Natural killer cell treated with Interleukin-12 subunit alpha and Interleukin-12 subunit beta and Interleukin-15 and Interleukin-18, amount 100 ng/mL, for 72 hours (primary cell): ENCODE results near the gene PPFIA4. TPM values are rescaled to one million over a fixed set of nuclear protein-coding genes. Genes with fewer than 3 reads are reported as not detected.

Experiments
- ATAC-seq, 2 donors: fragments of 150-1000 bp; cut with Tn5 transposase in 1 of 2; sonication (Bioruptor Pico), chemical (Tn5 transposase) in 1 of 2; 2 replicates each; pipeline ENCODE4 v1.10.0; 2021
- DNase-seq: peaks from one replicate; pipeline ENCODE4 v3.0.0; 2022; ENCODE audit warnings: low spot score
- H3K27ac Mint-ChIP-seq, 2 donors: 1 replicate in 1 of 2; 2 replicates in 1 of 2; pipeline ENCODE4 v1.8.0; 2022; ENCODE audit warnings: mixed read lengths in 2 of 2, mild to moderate bottlenecking in 1 of 2, moderate library complexity in 1 of 2
- H3K27me3 Mint-ChIP-seq, 2 donors: 1 replicate in 1 of 2; 2 replicates in 1 of 2; pipeline ENCODE4 v1.8.0; 2022; ENCODE audit warnings: mixed read lengths in 2 of 2
- H3K36me3 Mint-ChIP-seq: one replicate; pipeline ENCODE4 v1.8.0; 2022; ENCODE audit warnings: mixed read lengths
- H3K4me1 Mint-ChIP-seq, 2 donors: 1 replicate in 1 of 2; 2 replicates in 1 of 2; pipeline ENCODE4 v1.8.0; 2022; ENCODE audit warnings: low read depth in 2 of 2, mixed read lengths in 2 of 2, mild to moderate bottlenecking in 1 of 2
- H3K4me3 Mint-ChIP-seq: one replicate; pipeline ENCODE4 v1.8.0; 2022; ENCODE audit warnings: mixed read lengths
- H3K9me3 Mint-ChIP-seq: 2 replicates; pipeline ENCODE4 v1.8.0; 2022; ENCODE audit warnings: mixed read lengths
- total RNA-seq, 2 donors: library from RNA; stranded (reverse); gene quantifications; one replicate each; pipeline ENCODE4 v1.2.3, GENCODE V29; 2022

PPFIA4 gene
- total RNA-seq, 2 donors from 2014 or later = 19.6 to 44.7 TPM

GRCh38 chr1:203039609-203040512, 13.6 kb downstream of the PPFIA4 start:
- ATAC-seq = peak in 1 of 2 donors; percentile 3
- Mint-ChIP-seq H3K27me3 (peaks cover 14 to 17% of the 10 kb centered on the region in 2 donors), H3K27ac (no peak overlapping the region), H3K9me3 (no peaks in the 10 kb centered on the region), H3K36me3 (no peaks in the 10 kb centered on the region), H3K4me1 (peaks cover 0 to 8% of the 10 kb centered on the region in 2 donors), H3K4me3 (no peak overlapping the region)
- DNase-seq = peak; percentile 45

DNA sequence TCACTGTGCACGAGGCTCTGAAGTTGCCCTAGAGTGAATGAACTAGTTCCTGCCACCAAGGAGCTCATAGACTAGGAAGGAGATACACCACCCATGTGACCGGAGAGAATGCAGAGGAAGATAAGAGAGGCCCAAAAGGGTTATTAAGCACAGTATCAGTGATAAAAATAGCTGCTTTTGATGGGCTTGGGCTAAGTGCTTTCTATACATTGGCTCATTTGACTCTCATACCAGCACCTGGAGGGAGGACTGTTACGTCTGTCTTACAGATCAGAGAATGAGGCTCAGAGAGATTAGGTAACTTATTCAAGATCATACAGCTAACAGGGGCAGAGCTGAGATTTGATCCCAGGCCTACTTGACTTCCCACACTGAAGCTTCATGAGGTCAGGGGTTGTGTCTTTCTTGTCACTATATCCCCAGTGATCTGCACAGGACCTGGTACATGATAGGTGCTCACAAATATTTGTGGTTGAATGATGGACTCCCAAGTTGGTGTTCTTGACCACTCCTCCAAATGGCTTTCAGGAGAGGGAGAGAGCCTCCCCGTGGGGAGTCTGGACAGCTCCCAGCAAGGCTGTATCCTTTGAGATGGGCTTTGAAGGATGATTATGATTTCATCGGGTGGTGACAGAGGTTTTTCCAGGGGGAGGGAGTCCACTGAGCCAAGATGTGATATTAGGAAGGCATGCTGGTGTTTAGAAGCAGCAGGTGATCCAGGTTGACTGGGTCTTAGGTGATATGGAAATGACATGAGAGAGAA, 14.4 kb downstream of the PPFIA4 start:
- Mint-ChIP-seq H3K27me3 (peaks cover 16 to 19% of the 10 kb centered on the region in 2 donors), H3K27ac (no peak overlapping the region), H3K9me3 (no peaks in the 10 kb centered on the region), H3K4me1 (peaks cover 0 to 8% of the 10 kb centered on the region in 2 donors), H3K4me3 (no peak overlapping the region), H3K36me3 (no peaks in the 10 kb centered on the region)
- no peak for ATAC-seq
- DNase-seq = peak; percentile 6

- no peaks in the 10 kb centered on the region for H3K36me3 Mint-ChIP-seq
- H3K27me3 Mint-ChIP-seq = peaks cover 16 to 19% of the 10 kb centered on the region in 2 donors
- no peak for ATAC-seq
- no peak overlapping the region for H3K4me3 Mint-ChIP-seq
- H3K9me3 Mint-ChIP-seq = no peaks in the 10 kb centered on the region
- H3K27ac Mint-ChIP-seq = no peak overlapping the region
- no peak for DNase-seq
- H3K4me1 Mint-ChIP-seq = peaks cover 0 to 6% of the 10 kb centered on the region in 2 donors
These were observed 15.2 kb downstream of the PPFIA4 start for GRCh38 chr1:203041351-203041932.

DNA sequence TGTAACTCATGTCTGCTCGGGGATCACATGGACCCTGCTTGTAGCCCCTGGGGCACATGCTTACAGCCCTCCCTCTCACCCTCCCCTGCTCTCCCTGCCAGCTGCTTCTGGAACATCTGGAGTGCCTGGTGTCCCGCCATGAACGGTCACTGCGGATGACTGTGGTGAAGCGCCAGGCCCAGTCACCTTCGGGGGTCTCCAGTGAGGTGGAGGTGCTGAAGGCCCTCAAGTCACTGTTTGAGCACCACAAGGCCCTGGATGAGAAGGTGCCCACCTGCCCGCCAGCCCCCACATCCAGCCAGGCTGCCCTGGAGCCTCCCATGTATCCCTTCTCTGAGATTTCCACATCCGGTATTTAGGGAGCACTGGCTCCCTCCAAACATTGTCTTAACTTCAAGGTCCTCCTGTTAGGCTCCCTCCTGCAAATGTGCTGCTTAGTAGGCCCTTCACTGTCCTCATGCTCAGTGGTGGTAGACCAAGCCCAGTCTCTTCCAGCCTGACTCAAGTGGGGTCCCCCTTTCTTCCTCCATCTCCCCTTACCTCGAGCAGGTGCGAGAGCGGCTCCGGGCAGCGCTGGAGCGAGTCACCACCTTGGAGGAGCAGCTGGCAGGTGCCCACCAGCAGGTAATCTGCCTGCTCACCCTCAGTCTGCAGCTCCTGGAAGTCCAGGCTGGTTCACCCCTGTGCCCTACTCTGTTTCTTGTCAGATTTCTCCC, 17.7 kb downstream of the PPFIA4 start:
- Mint-ChIP-seq H3K36me3 (no peaks in the 10 kb centered on the region), H3K4me1 (peaks cover 0 to 4% of the 10 kb centered on the region in 2 donors), H3K27me3 (peaks cover 24 to 25% of the 10 kb centered on the region in 2 donors), H3K27ac (no peak overlapping the region), H3K9me3 (no peaks in the 10 kb centered on the region), H3K4me3 (no peak overlapping the region)
- no peak for ATAC-seq
- DNase-seq = no peak

GRCh38 chr1:203044546-203045250, 18.4 kb downstream of the PPFIA4 start:
- Mint-ChIP-seq H3K27ac (no peak overlapping the region), H3K4me1 (no peaks in the 10 kb centered on the region), H3K9me3 (no peaks in the 10 kb centered on the region), H3K27me3 (peaks cover 18 to 21% of the 10 kb centered on the region in 2 donors), H3K36me3 (no peaks in the 10 kb centered on the region), H3K4me3 (no peak overlapping the region)
- DNase-seq (no peak), ATAC-seq (no peak)

DNA sequence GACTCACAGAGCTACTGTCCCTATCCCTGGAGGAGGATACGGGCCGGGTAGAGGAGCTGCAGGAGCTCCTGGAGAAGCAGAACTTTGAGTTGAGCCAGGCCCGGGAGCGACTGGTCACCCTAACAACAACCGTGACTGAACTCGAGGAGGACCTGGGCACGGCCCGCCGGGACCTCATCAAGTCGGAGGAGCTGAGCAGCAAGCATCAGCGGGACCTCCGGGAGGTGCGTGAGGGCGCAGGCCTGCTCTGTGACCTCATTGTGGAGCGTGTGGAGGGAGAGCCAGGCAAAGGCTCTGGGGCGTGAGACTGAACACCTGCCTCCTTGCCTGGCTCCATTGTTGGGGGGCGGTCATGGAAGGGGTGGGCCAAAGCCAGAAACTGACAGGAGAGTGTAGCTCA, 19.0 kb downstream of the PPFIA4 start:
- H3K4me3 Mint-ChIP-seq = no peak overlapping the region
- no peaks in the 10 kb centered on the region for H3K4me1 Mint-ChIP-seq
- H3K27me3 Mint-ChIP-seq = peaks cover 18 to 22% of the 10 kb centered on the region in 2 donors
- no peaks in the 10 kb centered on the region for H3K9me3 Mint-ChIP-seq
- ATAC-seq = no peak
- no peak for DNase-seq
- H3K36me3 Mint-ChIP-seq = no peaks in the 10 kb centered on the region
- no peak overlapping the region for H3K27ac Mint-ChIP-seq

GRCh38 chr1:203045821-203046594, 19.7 kb downstream of the PPFIA4 start:
- Mint-ChIP-seq H3K36me3 (no peaks in the 10 kb centered on the region), H3K27me3 (peaks cover 18 to 22% of the 10 kb centered on the region in 2 donors), H3K9me3 (no peaks in the 10 kb centered on the region), H3K4me1 (no peaks in the 10 kb centered on the region), H3K4me3 (no peak overlapping the region), H3K27ac (no peak overlapping the region)
- DNase-seq (no peak), ATAC-seq (no peak)

DNA sequence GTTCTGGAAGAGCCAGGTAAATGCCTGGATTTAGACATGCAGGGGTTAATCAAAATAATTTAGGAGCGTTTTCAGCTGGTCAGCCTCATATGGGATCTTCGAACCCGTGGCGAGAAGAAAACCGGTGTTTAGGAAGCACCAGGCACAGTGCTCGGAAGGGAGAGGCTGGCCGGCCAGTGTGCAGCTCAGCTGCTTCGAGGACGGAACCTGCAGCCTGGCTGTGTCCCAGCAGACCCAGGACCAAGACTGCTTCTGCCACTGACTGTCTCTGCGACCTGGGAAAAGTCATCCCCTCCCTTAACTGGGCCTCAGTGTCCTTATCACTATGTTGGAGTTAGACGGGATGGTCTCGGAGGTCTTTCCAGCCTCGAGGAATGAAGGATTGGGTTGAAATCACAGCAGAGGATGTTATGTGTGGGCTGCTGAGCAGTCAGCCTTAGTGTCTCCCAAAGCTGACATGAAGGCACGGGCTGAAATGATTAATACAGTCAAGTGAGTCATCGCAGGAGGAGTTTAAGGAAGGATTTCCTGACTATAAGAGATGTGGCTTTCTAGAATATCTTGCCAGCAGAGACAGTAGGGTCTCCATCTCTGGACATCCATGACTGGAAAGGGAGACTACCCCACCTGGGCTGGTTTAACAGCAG, 20.8 kb downstream of the PPFIA4 start:
- no peaks in the 10 kb centered on the region for H3K36me3 Mint-ChIP-seq
- DNase-seq = no peak
- H3K9me3 Mint-ChIP-seq = no peaks in the 10 kb centered on the region
- H3K27ac Mint-ChIP-seq = no peak overlapping the region
- peaks cover 19 to 21% of the 10 kb centered on the region in 2 donors for H3K27me3 Mint-ChIP-seq
- no peak for ATAC-seq
- no peaks in the 10 kb centered on the region for H3K4me1 Mint-ChIP-seq
- H3K4me3 Mint-ChIP-seq = no peak overlapping the region

- Mint-ChIP-seq H3K9me3 (no peaks in the 10 kb centered on the region), H3K27ac (no peak overlapping the region), H3K27me3 (peaks cover 22 to 28% of the 10 kb centered on the region in 2 donors), H3K4me1 (no peaks in the 10 kb centered on the region), H3K36me3 (no peaks in the 10 kb centered on the region), H3K4me3 (no peak overlapping the region)
- no peak for DNase-seq
- peak in 1 of 2 donors; percentile 2 for ATAC-seq
These were observed 21.8 kb downstream of the PPFIA4 start for GRCh38 chr1:203048086-203048485.

GRCh38 chr1:203048555-203049051, 22.3 kb downstream of the PPFIA4 start:
- ATAC-seq (peak in 1 of 2 donors; percentile 20), DNase-seq (no peak)
- H3K4me3 Mint-ChIP-seq = no peak overlapping the region
- H3K4me1 Mint-ChIP-seq = no peaks in the 10 kb centered on the region
- no peaks in the 10 kb centered on the region for H3K36me3 Mint-ChIP-seq
- H3K27ac Mint-ChIP-seq = no peak overlapping the region
- no peaks in the 10 kb centered on the region for H3K9me3 Mint-ChIP-seq
- H3K27me3 Mint-ChIP-seq = peaks cover 20 to 28% of the 10 kb centered on the region in 2 donors

- Mint-ChIP-seq H3K9me3 (no peaks in the 10 kb centered on the region), H3K36me3 (no peaks in the 10 kb centered on the region)
These were observed 22.8 kb downstream of the PPFIA4 start for GRCh38 chr1:203049077-203049476.

More at GRCh38 chr1:203049077-203049476, 22.8 kb downstream of the PPFIA4 start:
- no peak overlapping the region for H3K4me3 Mint-ChIP-seq
- no peak overlapping the region for H3K27ac Mint-ChIP-seq
- DNase-seq = no peak
- H3K27me3 Mint-ChIP-seq = peaks cover 20 to 28% of the 10 kb centered on the region in 2 donors
- no peak for ATAC-seq
- H3K4me1 Mint-ChIP-seq = no peaks in the 10 kb centered on the region
